BE2C (cell line): ENCODE results near the gene TSHZ3.

Experiments
- DNase-seq: peaks from one replicate; pipeline ENCODE4 v3.0.0-alpha.2; 2020
- H3K27me3 ChIP-seq: fragments of 250-450 bp; sonication (Bioruptor Pico); 2 replicates; pipeline ENCODE4 v1.5.1; 2020; ENCODE audit warnings: mild to moderate bottlenecking
- H3K36me3 ChIP-seq: fragments of 250-450 bp; sonication (Bioruptor Pico); 2 replicates; pipeline ENCODE4 v1.5.1; 2020; ENCODE audit warnings: mild to moderate bottlenecking
- H3K4me1 ChIP-seq: fragments of 250-450 bp; sonication (Bioruptor Pico); 2 replicates; pipeline ENCODE4 v1.5.1; 2020
- H3K4me3 ChIP-seq: 2 replicates; pipeline ENCODE4 v1.5.1; 2011; ENCODE audit warnings: low read depth, low read length
- H3K9me3 ChIP-seq: fragments of 250-450 bp; sonication (Bioruptor Pico); 2 replicates; pipeline ENCODE4 v1.5.1; 2020
- CTCF ChIP-seq: IDR thresholded peaks from 2 replicates; pipeline ENCODE4 v1.5.1; 2012; ENCODE audit warnings: mild to moderate bottlenecking, low read depth, low read length

TSHZ3 gene

GRCh38 chr19:31261603-31262212 is 87.5 kb downstream of the TSHZ3 start:
- Histone ChIP-seq H3K4me3 (no peak overlapping the region), H3K27me3 (no peaks in the 10 kb centered on the region), H3K9me3 (no peaks in the 10 kb centered on the region; the same call in 1 of the 2 replicates), H3K36me3 (no peaks in the 10 kb centered on the region), H3K4me1 (no peaks in the 10 kb centered on the region)
- no peak for DNase-seq
- no peak for TF ChIP-seq CTCF

- H3K4me3 ChIP-seq: no peak overlapping the region
- DNase-seq: no peak
- no peak for TF ChIP-seq CTCF
- no peaks in the 10 kb centered on the region; the same call in 1 of the 2 replicates for H3K9me3 ChIP-seq
- H3K4me1 ChIP-seq: no peaks in the 10 kb centered on the region
- no peaks in the 10 kb centered on the region for H3K27me3 ChIP-seq
- H3K36me3 ChIP-seq: no peaks in the 10 kb centered on the region
Measured at GRCh38 chr19:31261019-31261602, 88.1 kb downstream of the TSHZ3 start.

- Histone ChIP-seq H3K27me3 (no peaks in the 10 kb centered on the region), H3K9me3 (no peaks in the 10 kb centered on the region; the same call in 1 of the 2 replicates), H3K4me1 (no peaks in the 10 kb centered on the region), H3K36me3 (no peaks in the 10 kb centered on the region), H3K4me3 (no peak overlapping the region)
- DNase-seq: no peak
- no peak for TF ChIP-seq CTCF
Measured at GRCh38 chr19:31260171-31260933, 88.9 kb downstream of the TSHZ3 start.

GRCh38 chr19:31258211-31259052 is 90.8 kb downstream of the TSHZ3 start:
- Histone ChIP-seq H3K9me3 (no peaks in the 10 kb centered on the region; the same call in 1 of the 2 replicates), H3K36me3 (no peaks in the 10 kb centered on the region), H3K27me3 (no peaks in the 10 kb centered on the region), H3K4me1 (no peaks in the 10 kb centered on the region), H3K4me3 (no peak overlapping the region)
- no peak for DNase-seq
- TF ChIP-seq CTCF: no peak

- H3K4me1 ChIP-seq: no peaks in the 10 kb centered on the region
- DNase-seq: no peak
- H3K9me3 ChIP-seq: no peaks in the 10 kb centered on the region; the same call in 1 of the 2 replicates
- no peaks in the 10 kb centered on the region for H3K27me3 ChIP-seq
- no peaks in the 10 kb centered on the region for H3K36me3 ChIP-seq
- no peak for TF ChIP-seq CTCF
- no peak overlapping the region for H3K4me3 ChIP-seq
Measured at GRCh38 chr19:31257426-31258130, 91.7 kb downstream of the TSHZ3 start.
